ENCODE data around the gene BLID. TPM values are rescaled to one million over a fixed set of nuclear protein-coding genes. Genes with fewer than 3 reads are reported as not detected.

Gene BLID
- total and polyA plus RNA-seq, 2 donors from 2014 or later = not detected

DNA sequence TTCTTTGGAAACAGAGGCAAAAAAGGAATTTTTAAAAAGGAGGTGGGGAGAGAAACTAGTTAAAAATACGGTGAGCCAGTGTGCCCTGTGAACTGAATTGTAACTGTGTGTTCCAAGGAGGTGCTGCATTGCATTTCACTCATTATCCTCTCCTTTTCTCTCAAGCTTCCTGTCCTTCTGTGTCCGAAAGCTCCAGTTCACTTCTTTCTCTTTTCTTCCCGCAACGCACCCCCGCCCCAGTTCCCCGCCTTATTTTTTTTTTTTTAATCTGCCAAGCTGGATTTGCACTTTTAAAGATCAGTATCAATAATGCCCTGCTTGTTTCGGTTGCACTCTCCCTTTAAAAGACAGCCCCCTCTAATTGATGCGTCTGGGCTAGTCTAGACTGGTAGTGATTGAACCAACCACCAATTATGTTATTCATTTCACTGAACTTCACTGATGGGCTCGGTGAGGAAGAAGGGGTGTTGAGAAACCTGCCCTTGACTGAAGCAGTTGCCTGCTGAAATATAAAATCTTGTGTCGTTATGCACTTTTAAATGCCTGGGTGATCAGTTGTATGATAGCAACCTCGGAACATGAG lies 18.5 kb downstream of the BLID start:
- H3K9ac ChIP-seq (ENCODE audit: low read length in 3 of 3) = peak overlapping the region in 1 of 3 donors; percentile 82
- H3K27me3 ChIP-seq (ENCODE audit: control insufficient read depth, insufficient read depth, low read length) = peaks cover 7% of the 10 kb centered on the region
- H3K36me3 ChIP-seq (ENCODE audit: control insufficient read depth in 2 of 3, insufficient read depth in 3 of 3, low read length in 3 of 3) = no peaks in the 10 kb centered on the region
- intact Hi-C loops (cut with DNase I) = no loop called here
- TF ChIP-seq, protein P1, sequence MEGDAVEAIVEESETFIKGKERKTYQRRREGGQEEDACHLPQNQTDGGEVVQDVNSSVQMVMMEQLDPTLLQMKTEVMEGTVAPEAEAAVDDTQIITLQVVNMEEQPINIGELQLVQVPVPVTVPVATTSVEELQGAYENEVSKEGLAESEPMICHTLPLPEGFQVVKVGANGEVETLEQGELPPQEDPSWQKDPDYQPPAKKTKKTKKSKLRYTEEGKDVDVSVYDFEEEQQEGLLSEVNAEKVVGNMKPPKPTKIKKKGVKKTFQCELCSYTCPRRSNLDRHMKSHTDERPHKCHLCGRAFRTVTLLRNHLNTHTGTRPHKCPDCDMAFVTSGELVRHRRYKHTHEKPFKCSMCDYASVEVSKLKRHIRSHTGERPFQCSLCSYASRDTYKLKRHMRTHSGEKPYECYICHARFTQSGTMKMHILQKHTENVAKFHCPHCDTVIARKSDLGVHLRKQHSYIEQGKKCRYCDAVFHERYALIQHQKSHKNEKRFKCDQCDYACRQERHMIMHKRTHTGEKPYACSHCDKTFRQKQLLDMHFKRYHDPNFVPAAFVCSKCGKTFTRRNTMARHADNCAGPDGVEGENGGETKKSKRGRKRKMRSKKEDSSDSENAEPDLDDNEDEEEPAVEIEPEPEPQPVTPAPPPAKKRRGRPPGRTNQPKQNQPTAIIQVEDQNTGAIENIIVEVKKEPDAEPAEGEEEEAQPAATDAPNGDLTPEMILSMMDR (IDR thresholded peaks at IDR 0.05; ENCODE audit: borderline replicate concordance, extremely low read depth, insufficient read depth) = no peak
- H3K27ac ChIP-seq (ENCODE audit: low read depth in 2 of 2, low read length in 2 of 2) = no peak overlapping the region
- peak overlapping the region in 2 of 3 donors; percentile 40 to 84 for H3K4me3 ChIP-seq (ENCODE audit: low read length in 3 of 3)
- no peaks in the 10 kb centered on the region for H3K4me1 ChIP-seq (ENCODE audit: control insufficient read depth in 2 of 3, insufficient read depth in 2 of 3, low read depth in 1 of 3, low read length in 3 of 3)
- DNase-seq (peak in 3 of 5 donors; percentile 12 to 54 (median 32)), FAIRE-seq (no peak)
- H3K9me3 ChIP-seq (ENCODE audit: control insufficient read depth in 2 of 3, insufficient read depth in 1 of 3, low read length in 3 of 3) = no peaks in the 10 kb centered on the region

DNA sequence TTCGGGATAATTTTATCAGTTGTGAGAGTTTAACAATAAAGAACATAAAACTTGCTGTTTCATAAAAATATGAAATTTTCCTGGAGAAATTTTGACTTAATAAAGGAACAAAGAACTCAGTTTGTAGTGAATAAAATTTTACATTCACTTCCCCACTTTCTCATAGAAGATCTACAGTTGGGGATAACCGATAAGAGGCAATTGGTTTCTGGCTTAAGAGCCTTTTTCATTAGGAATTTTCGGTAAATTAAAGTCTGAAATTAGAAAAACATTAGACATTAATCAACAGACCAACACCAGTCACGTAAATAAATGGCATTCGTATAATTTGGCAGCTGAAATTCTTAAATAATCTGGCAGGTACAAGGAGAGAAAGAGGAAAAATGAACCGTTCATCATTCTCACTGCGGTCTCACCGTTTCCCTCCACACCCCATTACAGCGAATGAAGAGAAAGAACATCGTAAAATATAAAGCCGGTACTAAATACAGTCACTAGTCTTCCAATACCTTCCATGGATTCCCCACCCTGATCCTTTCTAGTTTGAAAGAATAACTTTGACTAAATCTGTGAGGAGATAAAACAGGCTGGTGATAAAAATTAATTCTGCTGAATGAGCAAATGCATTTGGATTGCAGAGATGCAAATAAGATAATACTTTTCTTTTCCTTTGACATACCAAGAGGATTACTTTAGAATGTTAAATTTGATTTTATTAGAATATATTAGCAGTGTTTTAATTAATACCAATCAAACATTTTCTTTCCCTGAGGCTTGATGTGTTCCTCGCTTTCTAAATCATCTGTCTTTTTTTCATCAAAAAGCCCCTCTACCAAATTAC lies 19.5 kb downstream of the BLID start:
- TF ChIP-seq, protein P1 (IDR thresholded peaks at IDR 0.05; ENCODE audit: borderline replicate concordance, extremely low read depth, insufficient read depth) = no peak
- Histone ChIP-seq H3K4me1 (ENCODE audit: control insufficient read depth in 2 of 3, insufficient read depth in 2 of 3, low read depth in 1 of 3, low read length in 3 of 3) (no peaks in the 10 kb centered on the region), H3K27ac (ENCODE audit: low read depth in 2 of 2, low read length in 2 of 2) (no peak overlapping the region), H3K4me3 (ENCODE audit: low read length in 3 of 3) (peak overlapping the region in 1 of 3 donors; percentile 30), H3K36me3 (ENCODE audit: control insufficient read depth in 2 of 3, insufficient read depth in 3 of 3, low read length in 3 of 3) (peaks cover 0 to 3% (median under 1%) of the 10 kb centered on the region in 3 donors), H3K9ac (ENCODE audit: low read length in 3 of 3) (peak overlapping the region in 1 of 3 donors; percentile 11), H3K27me3 (ENCODE audit: control insufficient read depth, insufficient read depth, low read length) (peaks cover 7% of the 10 kb centered on the region), H3K9me3 (ENCODE audit: control insufficient read depth in 2 of 3, insufficient read depth in 1 of 3, low read length in 3 of 3) (no peaks in the 10 kb centered on the region)
- DNase-seq (peak in 2 of 5 donors; percentile 18 to 46), FAIRE-seq (no peak)
- intact Hi-C loops (cut with DNase I) = no loop called here

DNA sequence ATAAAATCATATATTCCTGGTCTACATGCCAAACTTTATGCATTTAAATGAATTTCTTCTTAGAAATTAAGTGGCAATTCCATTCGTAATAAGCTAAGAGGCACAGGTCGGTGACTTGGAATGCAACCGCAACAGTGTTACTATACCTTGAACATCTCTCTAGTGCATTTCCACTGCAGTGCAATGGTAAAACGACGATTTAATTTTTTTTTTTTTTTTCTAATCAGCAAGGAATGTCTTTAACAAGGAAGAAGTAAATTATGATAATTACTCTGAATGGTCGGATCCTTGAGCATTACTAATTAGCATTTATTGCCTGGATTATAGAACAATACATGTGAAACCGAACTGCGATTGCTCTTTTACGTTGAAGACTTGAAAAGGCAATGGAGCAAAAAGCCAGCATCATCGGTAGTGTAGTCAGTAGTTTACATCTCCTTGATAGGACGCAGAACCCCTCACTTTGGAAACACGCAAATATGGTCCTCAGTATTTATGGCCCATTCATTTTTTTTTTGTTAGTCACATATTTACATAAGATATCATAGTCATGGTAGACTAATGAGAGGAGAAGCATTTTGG lies 20.2 kb downstream of the BLID start:
- peak overlapping the region in 1 of 3 donors; percentile 1 for H3K9ac ChIP-seq (ENCODE audit: low read length in 3 of 3)
- FAIRE-seq (no peak), DNase-seq (peak in 2 of 5 donors; percentile 15 to 40)
- no peak overlapping the region for H3K27ac ChIP-seq (ENCODE audit: low read depth in 2 of 2, low read length in 2 of 2)
- no peaks in the 10 kb centered on the region for H3K9me3 ChIP-seq (ENCODE audit: control insufficient read depth in 2 of 3, insufficient read depth in 1 of 3, low read length in 3 of 3)
- H3K36me3 ChIP-seq (ENCODE audit: control insufficient read depth in 2 of 3, insufficient read depth in 3 of 3, low read length in 3 of 3) = peaks cover 0 to 8% (median 3%) of the 10 kb centered on the region in 3 donors
- H3K4me3 ChIP-seq (ENCODE audit: low read length in 3 of 3) = peak overlapping the region in 1 of 3 donors; percentile 36
- no peaks in the 10 kb centered on the region for H3K4me1 ChIP-seq (ENCODE audit: control insufficient read depth in 2 of 3, insufficient read depth in 2 of 3, low read depth in 1 of 3, low read length in 3 of 3)
- H3K27me3 ChIP-seq (ENCODE audit: control insufficient read depth, insufficient read depth, low read length) = peaks cover 7% of the 10 kb centered on the region
- TF ChIP-seq, protein P1 (IDR thresholded peaks at IDR 0.05; ENCODE audit: borderline replicate concordance, extremely low read depth, insufficient read depth) = no peak
- intact Hi-C loops (cut with DNase I) = no loop called here

Data from kidney (tissue), 14 donors.